Transverse colon (tissue), 3 donors: ENCODE data around the gene PALLD.

ENCODE experiments used
- CTCF ChIP-seq, 5 experiments: fragments of 200-600 bp in 3 of 5; fragments of 450-650 bp in 2 of 5; sonication (generic) in 3 of 5; IDR thresholded peaks; 1 replicate in 2 of 5; 2 replicates in 3 of 5; pipeline ENCODE4 v1.5.1; 2016 to 2017; ENCODE audit warnings: antibody characterized with exemption in 5 of 5, inconsistent platforms in 3 of 5, mild to moderate bottlenecking in 2 of 5, moderate library complexity in 1 of 5
- POLR2A ChIP-seq: fragments of 450-650 bp; IDR thresholded peaks from one replicate; pipeline ENCODE4 v1.6.1; 2016; ENCODE audit warnings: antibody characterized with exemption, mild to moderate bottlenecking, moderate library complexity

- no peak for TF ChIP-seq CTCF (IDR thresholded peaks at IDR 0.05)
- no peak for TF ChIP-seq POLR2A
These were observed 244.7 kb downstream of the PALLD start for GRCh38 chr4:168741281-168742173.
